Measurements from ENCODE around the gene DGKA. TPM values are rescaled to one million over a fixed set of nuclear protein-coding genes. Genes with fewer than 3 reads are reported as not detected.

The DGKA gene
- total and polyA plus RNA-seq, 2 of the 13 experiments (the other 11 are each of a cell fraction or from before 2014, with no cell fraction given), result 2.4 to 5.4 TPM

DNA sequence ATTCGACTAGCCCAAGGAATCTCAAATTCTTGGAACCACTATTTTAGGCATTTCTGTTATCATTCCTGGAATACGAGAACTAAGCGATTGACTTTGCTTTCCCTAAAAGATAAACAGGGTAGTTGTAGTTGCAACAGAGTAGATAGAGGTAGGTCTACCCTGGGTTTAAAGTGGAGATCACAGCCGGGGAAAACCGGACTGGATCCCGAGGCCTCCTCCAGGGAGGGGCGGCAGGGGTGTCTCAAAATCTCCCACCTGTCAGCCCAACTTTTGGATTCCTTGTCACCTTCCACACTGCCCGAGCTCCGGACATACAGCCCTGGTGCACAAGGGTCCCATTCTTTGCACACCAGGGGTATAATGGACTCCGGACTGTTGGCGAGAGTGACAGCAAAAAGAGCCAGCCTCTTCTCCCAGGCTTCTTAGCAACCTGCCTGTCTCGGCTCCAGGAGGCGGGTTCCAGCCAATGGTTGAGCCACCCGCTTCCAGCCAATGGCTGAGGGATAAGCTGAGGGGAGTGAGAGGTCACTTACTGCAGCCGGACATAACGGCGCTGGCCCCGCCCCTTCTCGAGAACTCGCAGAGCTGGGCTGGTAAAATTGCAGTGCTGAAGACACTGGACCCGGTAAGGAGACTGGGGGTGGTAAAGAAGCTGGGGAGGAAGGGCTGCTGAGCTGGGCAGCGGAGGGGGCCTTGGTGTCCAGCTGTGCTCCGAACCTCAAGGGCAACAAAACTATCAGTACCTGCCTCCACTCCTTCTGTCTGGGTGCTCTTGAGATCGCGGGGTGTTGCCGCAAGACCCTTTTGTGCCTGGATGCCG, 66.0 kb downstream of the DGKA start, which contains the start of gene SUOX (continued):
- TF ChIP-seq ZNF407 (CRISPR knock-in tag; IDR thresholded peaks at IDR 0.05; ENCODE audit: not compliant biosample characterization) (peak; percentile 86), ZNF510 (CRISPR knock-in tag; IDR thresholded peaks at IDR 0.05; ENCODE audit: low read depth) (peak; percentile 7; the same call in 1 of the 2 replicates), POLR2A (IDR thresholded peaks at IDR 0.05; ENCODE audit: insufficient read depth in 1 of 2, low read depth in 2 of 2, low read length in 2 of 2) (peak; percentile 75 to 86), NAIF1 (CRISPR knock-in tag; IDR thresholded peaks at IDR 0.05; ENCODE audit: borderline replicate concordance) (no peak; the same call in 1 of the 2 replicates), ZNF34 (CRISPR knock-in tag; IDR thresholded peaks at IDR 0.05; ENCODE audit: borderline replicate concordance) (0 out of 2 replicates have a peak, but pooled peaks have one; percentile 44), FOXK2 (IDR thresholded peaks at IDR 0.05) (peak; percentile 39; the same call in 1 of the 2 replicates), MBNL3 (CRISPR knock-in tag; conservative IDR thresholded peaks at IDR 0.05) (no peak), HOXD1 (CRISPR knock-in tag; IDR thresholded peaks at IDR 0.05) (no peak), SALL2 (CRISPR knock-in tag; IDR thresholded peaks at IDR 0.05) (0 out of 2 replicates have a peak, but pooled peaks have one; percentile 15), ZNF770 (CRISPR knock-in tag; IDR thresholded peaks at IDR 0.05) (no peak; the same call in none of the 2 replicates), ZNF605 (CRISPR knock-in tag; IDR thresholded peaks at IDR 0.05) (peak; percentile 71; the same call in 1 of the 2 replicates), ZMAT3 (CRISPR knock-in tag; conservative IDR thresholded peaks at IDR 0.05) (no peak), ASH2L (IDR thresholded peaks at IDR 0.05; ENCODE audit: insufficient read length, low read depth, low read length) (peak; percentile 71), PHF20 (CRISPR knock-in tag; IDR thresholded peaks at IDR 0.05) (0 out of 2 replicates have a peak, but pooled peaks have one; percentile 23), HIVEP1 (CRISPR knock-in tag; IDR thresholded peaks at IDR 0.05) (peak; percentile 63; the same call in 1 of the 2 replicates), SIX4 (CRISPR knock-in tag; IDR thresholded peaks at IDR 0.05) (no peak; the same call in 1 of the 2 replicates), ZFP82 (CRISPR knock-in tag; IDR thresholded peaks at IDR 0.05; ENCODE audit: borderline replicate concordance) (no peak)
- TF ChIP-seq, protein P1, sequence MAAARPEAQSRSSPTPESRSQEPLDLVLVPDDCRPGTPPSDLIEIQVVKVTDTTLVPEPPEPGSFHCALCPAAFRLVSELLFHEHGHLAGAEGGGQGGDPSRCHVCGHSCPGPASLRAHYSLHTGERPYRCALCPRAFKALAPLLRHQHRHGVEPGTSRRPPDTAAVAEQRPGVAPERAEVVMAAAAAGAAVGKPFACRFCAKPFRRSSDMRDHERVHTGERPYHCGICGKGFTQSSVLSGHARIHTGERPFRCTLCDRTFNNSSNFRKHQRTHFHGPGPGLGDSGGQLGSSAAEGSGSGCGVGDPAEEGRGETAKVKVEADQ (CRISPR knock-in tag; IDR thresholded peaks at IDR 0.05; ENCODE audit: borderline replicate concordance), result no peak
